Measurements from ENCODE around the gene RAF1. TPM values are rescaled to one million over a fixed set of nuclear protein-coding genes. Genes with fewer than 3 reads are reported as not detected.

Gene RAF1
- total RNA-seq, 2 donors from 2014 or later, result 158 to 183 TPM

DNA sequence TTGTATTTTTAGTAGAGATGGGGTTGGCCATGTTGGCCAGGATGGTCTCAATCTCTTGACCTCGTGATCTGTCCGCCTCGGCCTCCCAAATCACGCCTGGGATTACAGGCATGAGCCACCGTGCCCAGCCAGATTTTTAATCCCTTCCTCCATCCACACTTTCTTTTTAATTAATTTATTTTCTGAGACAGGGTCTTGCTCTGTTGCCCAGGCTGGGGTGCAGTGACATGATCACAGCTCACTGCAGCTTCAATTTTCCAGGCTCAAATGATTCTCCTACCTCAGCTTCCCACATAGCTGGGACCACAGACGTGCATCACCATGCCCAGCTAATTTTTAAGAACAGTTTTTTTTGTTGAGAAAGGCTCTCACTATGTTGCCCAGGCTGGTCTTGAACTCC, 43.6 kb downstream of the RAF1 start:
- H3K27me3 ChIP-seq (replicated peaks; ENCODE audit: insufficient read depth), result no peaks in the 10 kb centered on the region
- no peak for ATAC-seq (ENCODE audit: insufficient number of reproducible peaks, low FRiP score, low read depth)
- H3K9me3 ChIP-seq, result no peaks in the 10 kb centered on the region
- no peak overlapping the region for H3K4me3 ChIP-seq
- no peak overlapping the region for H3K27ac ChIP-seq
- no peak for DNase-seq (ENCODE audit: low spot score)
- no peak for TF ChIP-seq CTCF (IDR thresholded peaks at IDR 0.05)
- H3K36me3 ChIP-seq, result peaks cover 16% of the 10 kb centered on the region
- peaks cover 23 to 41% of the 10 kb centered on the region in 2 donors for H3K4me1 ChIP-seq (ENCODE audit: control insufficient read depth in 1 of 2, low read depth in 2 of 2)

DNA sequence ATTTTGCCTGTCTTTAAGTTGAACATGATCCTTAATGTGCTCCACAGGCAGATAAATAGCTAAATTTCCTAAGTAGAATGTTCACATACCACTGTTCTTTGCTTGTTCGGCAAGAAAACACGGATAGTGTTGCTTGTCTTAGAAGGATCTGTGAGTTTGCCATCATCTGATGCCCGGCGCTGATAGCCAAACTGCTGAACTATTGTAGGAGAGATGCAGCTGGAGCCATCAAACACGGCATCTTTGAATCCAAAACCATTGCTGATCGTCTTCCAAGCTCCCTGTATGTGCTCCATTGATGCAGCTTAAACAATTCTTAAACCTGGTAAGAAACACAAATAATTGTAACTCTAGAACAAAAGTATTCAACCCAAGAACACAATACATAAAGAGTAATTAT, 45.5 kb downstream of the RAF1 start:
- peaks cover 16% of the 10 kb centered on the region for H3K36me3 ChIP-seq
- H3K4me3 ChIP-seq, result no peak overlapping the region
- peaks cover 14 to 34% of the 10 kb centered on the region in 2 donors for H3K4me1 ChIP-seq (ENCODE audit: control insufficient read depth in 1 of 2, low read depth in 2 of 2)
- DNase-seq (ENCODE audit: low spot score), result no peak
- no peaks in the 10 kb centered on the region for H3K27me3 ChIP-seq (replicated peaks; ENCODE audit: insufficient read depth)
- no peaks in the 10 kb centered on the region for H3K9me3 ChIP-seq
- no peak overlapping the region for H3K27ac ChIP-seq
- TF ChIP-seq CTCF (IDR thresholded peaks at IDR 0.05), result no peak
- no peak for ATAC-seq (ENCODE audit: insufficient number of reproducible peaks, low FRiP score, low read depth)

DNA sequence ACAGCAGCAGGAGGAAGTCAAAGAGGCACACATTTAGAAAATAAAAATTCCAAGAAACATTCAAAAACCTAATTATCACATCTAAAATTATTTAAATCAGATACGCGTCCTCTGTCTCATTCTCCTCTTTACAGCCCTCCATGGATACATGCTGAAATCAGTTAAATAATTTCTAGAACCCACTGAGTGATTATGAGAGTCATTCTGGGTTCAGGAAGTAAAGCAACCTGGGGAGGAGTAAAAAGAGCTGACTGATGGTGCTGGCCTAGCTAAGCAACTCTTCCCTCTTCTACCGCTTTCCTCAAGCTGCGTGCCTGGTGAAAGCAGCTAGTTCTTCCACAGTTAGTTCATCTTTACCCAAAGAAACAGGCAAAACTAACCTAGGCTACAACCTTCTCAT, 48.7 kb downstream of the RAF1 start:
- TF ChIP-seq CTCF (IDR thresholded peaks at IDR 0.05), result no peak

GRCh38 chr3:12613250-12613649, 50.7 kb downstream of the RAF1 start:
- Histone ChIP-seq H3K4me1 (ENCODE audit: control insufficient read depth in 1 of 2, low read depth in 2 of 2) (peaks cover 0 to 11% of the 10 kb centered on the region in 2 donors), H3K36me3 (peaks cover 37% of the 10 kb centered on the region), H3K4me3 (no peak overlapping the region), H3K27ac (no peak overlapping the region), H3K9me3 (no peaks in the 10 kb centered on the region), H3K27me3 (replicated peaks; ENCODE audit: insufficient read depth) (no peaks in the 10 kb centered on the region)
- DNase-seq (ENCODE audit: low spot score) (no peak), ATAC-seq (ENCODE audit: insufficient number of reproducible peaks, low FRiP score, low read depth) (no peak)
- TF ChIP-seq CTCF (IDR thresholded peaks at IDR 0.05), result no peak

More for the DNA sequence above, 48.7 kb downstream of the RAF1 start:
- Histone ChIP-seq H3K27ac (no peak overlapping the region), H3K36me3 (peaks cover 28% of the 10 kb centered on the region), H3K4me1 (ENCODE audit: control insufficient read depth in 1 of 2, low read depth in 2 of 2) (peaks cover 0 to 14% of the 10 kb centered on the region in 2 donors), H3K4me3 (no peak overlapping the region), H3K27me3 (replicated peaks; ENCODE audit: insufficient read depth) (no peaks in the 10 kb centered on the region), H3K9me3 (no peaks in the 10 kb centered on the region)
- DNase-seq (ENCODE audit: low spot score) (no peak), ATAC-seq (ENCODE audit: insufficient number of reproducible peaks, low FRiP score, low read depth) (no peak)

- no peak for TF ChIP-seq CTCF (IDR thresholded peaks at IDR 0.05)
- DNase-seq (ENCODE audit: low spot score) (no peak), ATAC-seq (ENCODE audit: insufficient number of reproducible peaks, low FRiP score, low read depth) (no peak)
- no peaks in the 10 kb centered on the region for H3K9me3 ChIP-seq
- peaks cover 0 to 11% of the 10 kb centered on the region in 2 donors for H3K4me1 ChIP-seq (ENCODE audit: control insufficient read depth in 1 of 2, low read depth in 2 of 2)
- no peak overlapping the region for H3K4me3 ChIP-seq
- H3K36me3 ChIP-seq, result peaks cover 35% of the 10 kb centered on the region
- no peak overlapping the region for H3K27ac ChIP-seq
- H3K27me3 ChIP-seq (replicated peaks; ENCODE audit: insufficient read depth), result no peaks in the 10 kb centered on the region
These were observed 51.2 kb downstream of the RAF1 start for GRCh38 chr3:12612514-12613226.
